Activated CD4-positive, CD25-positive, alpha-beta regulatory T cell treated with anti-CD3 and anti-CD28 coated beads, Interleukin-2, amount 50 U/mL, for 16 hours (primary cell): ENCODE data around the gene SLC22A16.

Experiments used
- DNase-seq: peaks from one replicate; pipeline ENCODE4 v3.0.0-alpha.2; 2020; ENCODE audit warnings: low read depth, low spot score

The SLC22A16 gene

GRCh38 chr6:110448846-110449540, 27.4 kb downstream of the SLC22A16 start:
- DNase-seq: no peak

GRCh38 chr6:110447761-110448160, 28.7 kb downstream of the SLC22A16 start:
- no peak for DNase-seq

- no peak for DNase-seq
Measured at GRCh38 chr6:110446405-110446804, 30.0 kb downstream of the SLC22A16 start.

GRCh38 chr6:110440026-110440425, 36.4 kb downstream of the SLC22A16 start:
- no peak for DNase-seq

GRCh38 chr6:110439356-110439755, 37.1 kb downstream of the SLC22A16 start:
- no peak for DNase-seq

GRCh38 chr6:110434961-110435602, 41.3 kb downstream of the SLC22A16 start:
- DNase-seq: no peak

- DNase-seq: no peak
Measured at GRCh38 chr6:110432285-110432900, 44.0 kb downstream of the SLC22A16 start.

- DNase-seq: no peak
Measured at GRCh38 chr6:110430741-110431140, 45.7 kb downstream of the SLC22A16 start.

- DNase-seq: no peak
Measured at GRCh38 chr6:110430236-110430635, 46.2 kb downstream of the SLC22A16 start.

- no peak for DNase-seq
Measured at GRCh38 chr6:110428153-110428552, 48.3 kb downstream of the SLC22A16 start.

- DNase-seq: no peak
Measured at GRCh38 chr6:110425816-110426215, 50.6 kb downstream of the SLC22A16 start.

GRCh38 chr6:110422444-110422822, 54.0 kb downstream of the SLC22A16 start:
- no peak for DNase-seq

GRCh38 chr6:110421749-110422443, 54.5 kb downstream of the SLC22A16 start:
- DNase-seq: no peak

- no peak for DNase-seq
Measured at GRCh38 chr6:110419028-110419739, 57.2 kb downstream of the SLC22A16 start.

- no peak for DNase-seq
Measured at GRCh38 chr6:110418594-110418993, 57.8 kb downstream of the SLC22A16 start.

GRCh38 chr6:110415086-110415916, 61.1 kb downstream of the SLC22A16 start, which contains the start of gene DDO:
TSS of gene DDO (minus strand) at chr6:110415575. CDS start at chr6:110413462, 2,113 bp downstream.
- no peak for DNase-seq

- no peak for DNase-seq
Measured at GRCh38 chr6:110414669-110415068, 61.7 kb downstream of the SLC22A16 start.

GRCh38 chr6:110412360-110412759, 64.1 kb downstream of the SLC22A16 start:
- DNase-seq: no peak

GRCh38 chr6:110410511-110410910, 65.9 kb downstream of the SLC22A16 start:
- no peak for DNase-seq

- no peak for DNase-seq
Measured at GRCh38 chr6:110409794-110410193, 66.6 kb downstream of the SLC22A16 start.

- DNase-seq: no peak
Measured at GRCh38 chr6:110408901-110409300, 67.5 kb downstream of the SLC22A16 start.
